GM21737 (cell line): ENCODE data around the gene NKX1-2.
"Not testable (repeated sequence)": the region's sequence is repeated elsewhere in the genome, so short reads cannot be mapped to it uniquely, and the experiment has no call there.

Experiments used
- ATAC-seq: cut with Tn5 transposase; IDR thresholded peaks from one replicate; pipeline ENCODE4 v1.9.1; 2021; ENCODE audit warnings: mild to moderate bottlenecking, moderate library complexity; ENCODE audit not compliant: unreplicated experiment

The NKX1-2 gene

GRCh38 chr10:124453960-124454610 lies 4.2 kb upstream of the NKX1-2 start:
- no peak for ATAC-seq

- no peak for ATAC-seq
These were observed 1.4 kb upstream of the NKX1-2 start for GRCh38 chr10:124451276-124451675.

- no peak for ATAC-seq
These were observed 885 bp upstream of the NKX1-2 start for GRCh38 chr10:124450783-124451057.

- no peak for ATAC-seq
These were observed 444 bp downstream of the NKX1-2 start for GRCh38 chr10:124449170-124450011.

GRCh38 chr10:124448696-124449169 lies 1.1 kb downstream of the NKX1-2 start:
- ATAC-seq = no peak

- no peak for ATAC-seq
These were observed 1.9 kb downstream of the NKX1-2 start for GRCh38 chr10:124447751-124448466.

GRCh38 chr10:124446830-124447750 lies 2.7 kb downstream of the NKX1-2 start:
- no peak for ATAC-seq

GRCh38 chr10:124441694-124442093 lies 8.1 kb downstream of the NKX1-2 start:
- not testable (repeated sequence) for ATAC-seq

GRCh38 chr10:124436191-124436638 lies 13.6 kb downstream of the NKX1-2 start:
- ATAC-seq = no peak

GRCh38 chr10:124435683-124436082 lies 14.2 kb downstream of the NKX1-2 start:
- not testable (repeated sequence) for ATAC-seq

- ATAC-seq = no peak
These were observed 16.4 kb downstream of the NKX1-2 start for GRCh38 chr10:124433461-124433860.

GRCh38 chr10:124430077-124430476 lies 19.8 kb downstream of the NKX1-2 start:
- ATAC-seq = no peak

GRCh38 chr10:124429576-124429975 lies 20.3 kb downstream of the NKX1-2 start:
- no peak for ATAC-seq

GRCh38 chr10:124428207-124428777 lies 21.5 kb downstream of the NKX1-2 start:
- ATAC-seq = no peak

GRCh38 chr10:124425227-124425962 lies 24.4 kb downstream of the NKX1-2 start:
- ATAC-seq = no peak

GRCh38 chr10:124423813-124424212 lies 26.0 kb downstream of the NKX1-2 start:
- no peak for ATAC-seq

- no peak for ATAC-seq
These were observed 27.1 kb downstream of the NKX1-2 start for GRCh38 chr10:124422742-124423141.

GRCh38 chr10:124420254-124420653 lies 29.6 kb downstream of the NKX1-2 start:
- no peak for ATAC-seq

- no peak for ATAC-seq
These were observed 30.2 kb downstream of the NKX1-2 start for GRCh38 chr10:124419635-124420034.
